Germinal center (tissue), 1 donor: ENCODE results near the gene LYRM4.
A peak's percentile ranks its signal among the peaks of the same experiment; 100 is the strongest.

ENCODE experiments used
- DNase-seq: peaks from one replicate; pipeline ENCODE4 v3.0.0; 2012; ENCODE audit warnings: mixed read lengths, low spot score

LYRM4 gene

GRCh38 chr6:5280920-5281319, 20.2 kb upstream of the LYRM4 start:
- DNase-seq = no peak

- DNase-seq = no peak
These were observed 19.2 kb upstream of the LYRM4 start for GRCh38 chr6:5279891-5280338.

GRCh38 chr6:5278565-5279120, 17.9 kb upstream of the LYRM4 start:
- no peak for DNase-seq

- DNase-seq = no peak
These were observed 17.3 kb upstream of the LYRM4 start for GRCh38 chr6:5278047-5278446.

GRCh38 chr6:5277589-5277988, 16.8 kb upstream of the LYRM4 start:
- no peak for DNase-seq

- DNase-seq = no peak
These were observed 15.8 kb upstream of the LYRM4 start for GRCh38 chr6:5276581-5276980.

- no peak for DNase-seq
These were observed 14.7 kb upstream of the LYRM4 start for GRCh38 chr6:5275497-5275896.

GRCh38 chr6:5274231-5274630, 13.5 kb upstream of the LYRM4 start:
- no peak for DNase-seq

- DNase-seq = no peak
These were observed 11.2 kb upstream of the LYRM4 start for GRCh38 chr6:5271926-5272325.

GRCh38 chr6:5270093-5270680, 9.4 kb upstream of the LYRM4 start:
- DNase-seq = no peak

- DNase-seq = no peak
These were observed 5.7 kb upstream of the LYRM4 start for GRCh38 chr6:5266423-5266822.

- DNase-seq = no peak
These were observed 877 bp upstream of the LYRM4 start for GRCh38 chr6:5261545-5262109.

GRCh38 chr6:5260111-5260620, 584 bp downstream of the LYRM4 start:
- DNase-seq = peak; percentile 86

GRCh38 chr6:5259428-5259827, 1.3 kb downstream of the LYRM4 start:
- DNase-seq = no peak

GRCh38 chr6:5257400-5257799, 3.4 kb downstream of the LYRM4 start:
- DNase-seq = no peak

- DNase-seq = no peak
These were observed 3.8 kb downstream of the LYRM4 start for GRCh38 chr6:5256952-5257351.

GRCh38 chr6:5250911-5251310, 9.8 kb downstream of the LYRM4 start:
- no peak for DNase-seq

GRCh38 chr6:5250451-5250850, 10.3 kb downstream of the LYRM4 start:
- DNase-seq = no peak

GRCh38 chr6:5249451-5250122, 11.2 kb downstream of the LYRM4 start:
- no peak for DNase-seq

GRCh38 chr6:5248302-5249098, 12.2 kb downstream of the LYRM4 start:
- DNase-seq = no peak

GRCh38 chr6:5247201-5247600, 13.5 kb downstream of the LYRM4 start:
- no peak for DNase-seq
